ENCODE results near the gene ALOX12B. TPM values are rescaled to one million over a fixed set of nuclear protein-coding genes. Genes with fewer than 3 reads are reported as not detected.

ALOX12B gene
- total and polyA plus RNA-seq, 2 donors (not counting 3 experiments of a cell fraction or from before 2014, with no cell fraction given), result not detected

GRCh38 chr17:8131844-8132441 lies 44.4 kb upstream of the ALOX12B start:
- BruUV-seq (replicated peaks), result no TSS peak
- no peaks in the 10 kb centered on the region for H4K20me1 ChIP-seq (replicated peaks; ENCODE audit: control insufficient read depth, extremely low read depth, insufficient read depth, low read length)
- H3K79me2 ChIP-seq (ENCODE audit: control insufficient read depth, insufficient read depth, low read length), result no peaks in the 10 kb centered on the region
- CTCF ChIA-PET, result interaction anchor here (1.6 kb wide), 1 partner anchor 72 kb away, joined by 5 read pairs; no protein-coding TSS in a partner anchor
- H3K27ac ChIP-seq (ENCODE audit: insufficient read depth, low read depth, low read length), result no peak overlapping the region
- H3K36me3 ChIP-seq (ENCODE audit: control insufficient read depth in 2 of 2, extremely low read depth in 1 of 2, insufficient read depth in 2 of 2, low read length in 2 of 2), result no peaks in the 10 kb centered on the region
- DNase-seq (ENCODE audit: low read depth, low spot score), result no peak
- POLR2A ChIA-PET, result interaction anchor here (1.1 kb wide), 1 partner anchor 41 kb away, joined by 3 read pairs; no protein-coding TSS in a partner anchor
- no peak for FAIRE-seq
- TF ChIP-seq EZH2 (IDR thresholded peaks at IDR 0.05; ENCODE audit: borderline replicate concordance, low read depth, low read length, severe bottlenecking) (no peak), MAX (IDR thresholded peaks at IDR 0.05; ENCODE audit: insufficient read depth, insufficient read length) (no peak), CTCF (IDR thresholded peaks at IDR 0.05; ENCODE audit: extremely low read depth in 1 of 2, insufficient read depth in 1 of 2, low read depth in 1 of 2, low read length in 2 of 2) (no peak), GATA2 (IDR thresholded peaks at IDR 0.05; ENCODE audit: insufficient read depth, insufficient read length, low read depth, low read length) (no peak), FOS (IDR thresholded peaks at IDR 0.05; ENCODE audit: borderline replicate concordance, insufficient read depth, low read length) (no peak), POLR2A (IDR thresholded peaks at IDR 0.05; ENCODE audit: low read depth, low read length) (no peak), POLR2AphosphoS5 (IDR thresholded peaks at IDR 0.05; ENCODE audit: insufficient read depth, low read depth, low read length) (no peak), JUN (IDR thresholded peaks at IDR 0.05; ENCODE audit: borderline replicate concordance, insufficient read depth, insufficient read length, low read depth) (no peak), MYC (IDR thresholded peaks at IDR 0.05; ENCODE audit: low read depth, low read length) (no peak)
- H3K9me1 ChIP-seq (replicated peaks; ENCODE audit: control insufficient read depth, extremely low read depth, insufficient read depth, low read length), result no peaks in the 10 kb centered on the region
- H3K9me3 ChIP-seq (replicated peaks; ENCODE audit: control insufficient read depth, insufficient read depth, low read length), result no peaks in the 10 kb centered on the region
- intact Hi-C loops (cut with micrococcal nuclease), result no loop called here
- H3K9ac ChIP-seq (replicated peaks; ENCODE audit: extremely low read depth, insufficient read depth, low read length), result no peak overlapping the region
- no peak overlapping the region for H3K4me3 ChIP-seq (replicated peaks in 1 of 3; ENCODE audit: insufficient read depth in 1 of 3, low read depth in 1 of 3, low read length in 3 of 3)
- H3K4me2 ChIP-seq (ENCODE audit: insufficient read depth, low read length), result no peak overlapping the region
- no peaks in the 10 kb centered on the region for H3K4me1 ChIP-seq (ENCODE audit: control insufficient read depth, extremely low read depth, insufficient read depth, low read length)
- H2AFZ ChIP-seq (ENCODE audit: low read depth, low read length), result no peak overlapping the region
- no peaks in the 10 kb centered on the region for H3K27me3 ChIP-seq (ENCODE audit: control insufficient read depth in 2 of 2, insufficient read depth in 2 of 2, low read length in 2 of 2)
- dilution Hi-C loops (cut with MboI; ENCODE audit: extremely low pct_ligation_motif_present, low sequenced_read_pairs), result no loop called here
